ENCODE measurements around the gene AGPS. TPM values are rescaled to one million over a fixed set of nuclear protein-coding genes. Genes with fewer than 3 reads are reported as not detected.

Gene AGPS
- polyA plus RNA-seq, 1 donor = 50.5 TPM

GRCh38 chr2:177380181-177380580, 12.4 kb upstream of the AGPS start:
- DNase-seq = no peak

GRCh38 chr2:177383935-177384334, 8.6 kb upstream of the AGPS start:
- no peak for DNase-seq

GRCh38 chr2:177385151-177385550, 7.4 kb upstream of the AGPS start:
- DNase-seq = no peak

- DNase-seq = no peak
These were observed 676 bp upstream of the AGPS start for GRCh38 chr2:177391822-177392372.

- no peak for DNase-seq
These were observed 706 bp downstream of the AGPS start for GRCh38 chr2:177393203-177393755.

- no peak for DNase-seq
These were observed 1.4 kb downstream of the AGPS start for GRCh38 chr2:177393824-177394593.

- DNase-seq = no peak
These were observed 2.0 kb downstream of the AGPS start for GRCh38 chr2:177394594-177394973.

- no peak for DNase-seq
These were observed 2.9 kb downstream of the AGPS start for GRCh38 chr2:177395351-177396065.

GRCh38 chr2:177396703-177397460, 4.3 kb downstream of the AGPS start:
- DNase-seq = no peak

- no peak for DNase-seq
These were observed 5.1 kb downstream of the AGPS start for GRCh38 chr2:177397481-177398289.

- no peak for DNase-seq
These were observed 5.7 kb downstream of the AGPS start for GRCh38 chr2:177398290-177398683.

- no peak for DNase-seq
These were observed 6.2 kb downstream of the AGPS start for GRCh38 chr2:177398791-177399190.

GRCh38 chr2:177399376-177399775, 6.8 kb downstream of the AGPS start:
- DNase-seq = no peak

GRCh38 chr2:177400337-177400923, 7.9 kb downstream of the AGPS start:
- no peak for DNase-seq

- DNase-seq = no peak
These were observed 9.5 kb downstream of the AGPS start for GRCh38 chr2:177402096-177402495.

GRCh38 chr2:177403838-177404237, 11.3 kb downstream of the AGPS start:
- DNase-seq = no peak

GRCh38 chr2:177404243-177404642, 11.7 kb downstream of the AGPS start:
- DNase-seq = no peak

GRCh38 chr2:177405029-177405692, 12.6 kb downstream of the AGPS start:
- DNase-seq = no peak

GRCh38 chr2:177406182-177406581, 13.6 kb downstream of the AGPS start:
- no peak for DNase-seq

GRCh38 chr2:177407031-177407430, 14.5 kb downstream of the AGPS start:
- DNase-seq = no peak
